ENCODE data around the gene SGK2. TPM values are rescaled to one million over a fixed set of nuclear protein-coding genes. Genes with fewer than 3 reads are reported as not detected.
A peak's percentile ranks its signal among the peaks of the same experiment; 100 is the strongest.

SGK2 gene
- total and polyA plus RNA-seq, 2 of the 13 experiments (the other 11 are each of a cell fraction or from before 2014, with no cell fraction given): 6.2 to 29.4 TPM

DNA sequence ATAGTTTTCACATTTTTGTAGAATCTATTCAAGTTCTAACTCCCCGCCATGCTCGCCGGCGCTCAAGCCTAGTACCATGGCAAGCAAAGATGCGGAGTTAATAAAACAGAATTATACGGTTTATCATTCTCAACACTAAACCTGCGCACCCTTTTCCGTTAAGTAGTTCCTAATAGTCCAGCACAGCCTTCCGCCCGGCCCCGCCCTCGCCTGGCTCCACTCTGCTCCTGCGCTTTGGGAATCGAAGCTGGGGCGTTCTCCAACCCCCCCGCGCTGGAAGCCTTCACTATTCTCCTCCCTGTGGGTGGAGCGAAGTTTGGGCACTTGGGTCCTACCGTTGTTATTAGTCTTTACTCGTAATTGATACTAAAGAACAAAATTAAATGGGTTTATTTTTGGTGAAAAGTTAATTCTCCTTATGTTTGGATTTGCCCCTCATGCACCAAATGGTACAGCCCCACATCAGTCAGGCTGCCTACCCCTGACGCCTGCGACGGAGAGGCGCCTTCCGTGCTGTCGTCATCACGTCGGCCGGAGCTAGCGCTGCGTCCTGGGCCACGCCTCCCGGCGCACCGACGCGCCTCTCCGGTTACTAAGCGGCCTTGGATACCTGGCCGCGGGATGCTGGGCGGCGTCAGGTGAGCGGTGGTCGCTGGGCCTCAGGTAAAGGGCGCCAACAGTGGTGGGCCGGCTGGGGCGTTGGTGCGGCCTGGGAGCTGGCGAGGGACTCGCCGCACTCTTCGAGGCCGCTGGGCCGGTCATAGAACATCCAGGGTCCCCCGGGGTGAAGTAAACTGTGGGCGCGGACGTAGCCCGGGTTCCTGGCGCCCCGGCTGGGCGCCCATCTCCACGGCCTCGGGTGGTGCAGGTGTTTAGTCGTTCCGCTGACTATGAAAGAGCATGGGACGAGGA is 31.8 kb downstream of the SGK2 start, which contains the start of gene IFT52 (continued):
- TF ChIP-seq ZNF333 (CRISPR knock-in tag; IDR thresholded peaks at IDR 0.05; ENCODE audit: borderline replicate concordance): 0 out of 2 replicates have a peak, but pooled peaks have one; percentile 75
- TF ChIP-seq ZNF710 (CRISPR knock-in tag; IDR thresholded peaks at IDR 0.05; ENCODE audit: borderline replicate concordance): 0 out of 2 replicates have a peak, but pooled peaks have one; percentile 52
- TF ChIP-seq HES4 (CRISPR knock-in tag; IDR thresholded peaks at IDR 0.05; ENCODE audit: borderline replicate concordance): 0 out of 2 replicates have a peak, but pooled peaks have one; percentile 37
- TF ChIP-seq, protein P1, sequence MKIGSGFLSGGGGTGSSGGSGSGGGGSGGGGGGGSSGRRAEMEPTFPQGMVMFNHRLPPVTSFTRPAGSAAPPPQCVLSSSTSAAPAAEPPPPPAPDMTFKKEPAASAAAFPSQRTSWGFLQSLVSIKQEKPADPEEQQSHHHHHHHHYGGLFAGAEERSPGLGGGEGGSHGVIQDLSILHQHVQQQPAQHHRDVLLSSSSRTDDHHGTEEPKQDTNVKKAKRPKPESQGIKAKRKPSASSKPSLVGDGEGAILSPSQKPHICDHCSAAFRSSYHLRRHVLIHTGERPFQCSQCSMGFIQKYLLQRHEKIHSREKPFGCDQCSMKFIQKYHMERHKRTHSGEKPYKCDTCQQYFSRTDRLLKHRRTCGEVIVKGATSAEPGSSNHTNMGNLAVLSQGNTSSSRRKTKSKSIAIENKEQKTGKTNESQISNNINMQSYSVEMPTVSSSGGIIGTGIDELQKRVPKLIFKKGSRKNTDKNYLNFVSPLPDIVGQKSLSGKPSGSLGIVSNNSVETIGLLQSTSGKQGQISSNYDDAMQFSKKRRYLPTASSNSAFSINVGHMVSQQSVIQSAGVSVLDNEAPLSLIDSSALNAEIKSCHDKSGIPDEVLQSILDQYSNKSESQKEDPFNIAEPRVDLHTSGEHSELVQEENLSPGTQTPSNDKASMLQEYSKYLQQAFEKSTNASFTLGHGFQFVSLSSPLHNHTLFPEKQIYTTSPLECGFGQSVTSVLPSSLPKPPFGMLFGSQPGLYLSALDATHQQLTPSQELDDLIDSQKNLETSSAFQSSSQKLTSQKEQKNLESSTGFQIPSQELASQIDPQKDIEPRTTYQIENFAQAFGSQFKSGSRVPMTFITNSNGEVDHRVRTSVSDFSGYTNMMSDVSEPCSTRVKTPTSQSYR (CRISPR knock-in tag; IDR thresholded peaks at IDR 0.05; ENCODE audit: borderline replicate concordance): peak; percentile 21; the same call in 1 of the 2 replicates
- TF ChIP-seq, protein P2, sequence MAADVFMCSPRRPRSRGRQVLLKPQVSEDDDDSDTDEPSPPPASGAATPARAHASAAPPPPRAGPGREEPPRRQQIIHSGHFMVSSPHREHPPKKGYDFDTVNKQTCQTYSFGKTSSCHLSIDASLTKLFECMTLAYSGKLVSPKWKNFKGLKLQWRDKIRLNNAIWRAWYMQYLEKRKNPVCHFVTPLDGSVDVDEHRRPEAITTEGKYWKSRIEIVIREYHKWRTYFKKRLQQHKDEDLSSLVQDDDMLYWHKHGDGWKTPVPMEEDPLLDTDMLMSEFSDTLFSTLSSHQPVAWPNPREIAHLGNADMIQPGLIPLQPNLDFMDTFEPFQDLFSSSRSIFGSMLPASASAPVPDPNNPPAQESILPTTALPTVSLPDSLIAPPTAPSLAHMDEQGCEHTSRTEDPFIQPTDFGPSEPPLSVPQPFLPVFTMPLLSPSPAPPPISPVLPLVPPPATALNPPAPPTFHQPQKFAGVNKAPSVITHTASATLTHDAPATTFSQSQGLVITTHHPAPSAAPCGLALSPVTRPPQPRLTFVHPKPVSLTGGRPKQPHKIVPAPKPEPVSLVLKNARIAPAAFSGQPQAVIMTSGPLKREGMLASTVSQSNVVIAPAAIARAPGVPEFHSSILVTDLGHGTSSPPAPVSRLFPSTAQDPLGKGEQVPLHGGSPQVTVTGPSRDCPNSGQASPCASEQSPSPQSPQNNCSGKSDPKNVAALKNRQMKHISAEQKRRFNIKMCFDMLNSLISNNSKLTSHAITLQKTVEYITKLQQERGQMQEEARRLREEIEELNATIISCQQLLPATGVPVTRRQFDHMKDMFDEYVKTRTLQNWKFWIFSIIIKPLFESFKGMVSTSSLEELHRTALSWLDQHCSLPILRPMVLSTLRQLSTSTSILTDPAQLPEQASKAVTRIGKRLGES (CRISPR knock-in tag; IDR thresholded peaks at IDR 0.05; ENCODE audit: borderline replicate concordance): peak; percentile 20; the same call in 1 of the 2 replicates
- no peak for TF ChIP-seq MTA3 (CRISPR knock-in tag; IDR thresholded peaks at IDR 0.05)
- TF ChIP-seq SAP130 (CRISPR knock-in tag; IDR thresholded peaks at IDR 0.05; ENCODE audit: low read depth): peak; percentile 97
- TF ChIP-seq NFYB (CRISPR knock-in tag; IDR thresholded peaks at IDR 0.05): peak; percentile 54
- no peak for TF ChIP-seq RAD51 (IDR thresholded peaks at IDR 0.05; ENCODE audit: borderline replicate concordance)
- no peak for TF ChIP-seq HNRNPL (IDR thresholded peaks at IDR 0.05; ENCODE audit: low read depth, low read length)
- no peak for TF ChIP-seq ZNF329 (CRISPR knock-in tag; IDR thresholded peaks at IDR 0.05; ENCODE audit: low read depth)
- peak; percentile 75 for TF ChIP-seq MEIS1 (CRISPR knock-in tag; IDR thresholded peaks at IDR 0.05; ENCODE audit: borderline replicate concordance)
- TF ChIP-seq ZNF557 (CRISPR knock-in tag; IDR thresholded peaks at IDR 0.05): 0 out of 2 replicates have a peak, but pooled peaks have one; percentile 18
- TF ChIP-seq, protein P3, sequence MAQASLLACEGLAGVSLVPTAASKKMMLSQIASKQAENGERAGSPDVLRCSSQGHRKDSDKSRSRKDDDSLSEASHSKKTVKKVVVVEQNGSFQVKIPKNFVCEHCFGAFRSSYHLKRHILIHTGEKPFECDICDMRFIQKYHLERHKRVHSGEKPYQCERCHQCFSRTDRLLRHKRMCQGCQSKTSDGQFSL (CRISPR knock-in tag; IDR thresholded peaks at IDR 0.05): peak; percentile 22; the same call in 1 of the 2 replicates

Data from HepG2 (cell line).